GM13977 (cell line): Measurements from ENCODE around the gene ALK.

Source experiments
- DNase-seq: peaks from one replicate; pipeline ENCODE4 v3.0.0; 2012; ENCODE audit warnings: low spot score
- in situ Hi-C: fragments of 300-500 bp; cut with MboI; formaldehyde crosslinking; loops from one replicate; pipeline ENCODE4 v1.12.0; 2022; ENCODE audit warnings: low sequenced_read_pairs, low pct_unique_long_range_greater_than_20kb, mixed read lengths, inconsistent platforms; ENCODE audit not compliant: unreplicated experiment
- TF ChIP-seq, protein P1 (sequence below): IDR thresholded peaks from 2 replicates; pipeline ENCODE4 v1.5.1; 2012; ENCODE audit warnings: mild to moderate bottlenecking, control low read depth; ENCODE audit not compliant: insufficient read depth; ENCODE audit errors: extremely low read depth, missing control alignments

ALK gene

DNA sequence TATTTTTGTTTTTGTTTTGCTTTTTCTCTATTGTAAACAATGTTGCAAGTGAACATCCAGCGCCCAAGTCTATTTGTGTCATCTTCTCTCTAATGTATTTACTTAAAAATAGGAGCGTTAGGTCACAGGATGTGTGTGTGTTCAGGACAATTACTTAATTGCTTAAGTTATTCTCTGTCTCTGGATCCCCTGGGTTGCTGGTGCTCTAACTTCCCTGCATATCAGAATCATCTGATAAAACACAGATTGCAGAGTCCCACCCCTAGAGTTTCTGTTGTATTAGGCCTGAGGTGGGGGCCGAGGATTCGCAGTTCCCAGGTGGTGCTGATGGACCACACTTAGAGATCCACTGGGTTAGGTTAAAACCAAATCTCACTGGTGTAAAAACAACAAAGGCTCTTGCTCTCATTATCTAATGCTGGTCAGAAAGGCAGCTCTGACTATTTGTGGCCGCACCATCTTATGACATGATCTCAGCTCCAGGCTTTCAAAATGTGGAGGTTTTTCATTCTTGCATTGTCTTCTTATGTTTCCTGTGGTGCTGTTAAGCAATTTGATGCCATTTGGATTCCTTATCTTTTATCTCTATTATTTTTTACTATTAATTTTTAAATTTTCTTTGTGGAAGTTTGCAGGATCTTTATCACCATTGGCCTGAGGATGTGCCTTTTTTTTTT is 718.4 kb downstream of the ALK start:
- in situ Hi-C loops = no loop called here
- DNase-seq = no peak
- TF ChIP-seq, protein P1, sequence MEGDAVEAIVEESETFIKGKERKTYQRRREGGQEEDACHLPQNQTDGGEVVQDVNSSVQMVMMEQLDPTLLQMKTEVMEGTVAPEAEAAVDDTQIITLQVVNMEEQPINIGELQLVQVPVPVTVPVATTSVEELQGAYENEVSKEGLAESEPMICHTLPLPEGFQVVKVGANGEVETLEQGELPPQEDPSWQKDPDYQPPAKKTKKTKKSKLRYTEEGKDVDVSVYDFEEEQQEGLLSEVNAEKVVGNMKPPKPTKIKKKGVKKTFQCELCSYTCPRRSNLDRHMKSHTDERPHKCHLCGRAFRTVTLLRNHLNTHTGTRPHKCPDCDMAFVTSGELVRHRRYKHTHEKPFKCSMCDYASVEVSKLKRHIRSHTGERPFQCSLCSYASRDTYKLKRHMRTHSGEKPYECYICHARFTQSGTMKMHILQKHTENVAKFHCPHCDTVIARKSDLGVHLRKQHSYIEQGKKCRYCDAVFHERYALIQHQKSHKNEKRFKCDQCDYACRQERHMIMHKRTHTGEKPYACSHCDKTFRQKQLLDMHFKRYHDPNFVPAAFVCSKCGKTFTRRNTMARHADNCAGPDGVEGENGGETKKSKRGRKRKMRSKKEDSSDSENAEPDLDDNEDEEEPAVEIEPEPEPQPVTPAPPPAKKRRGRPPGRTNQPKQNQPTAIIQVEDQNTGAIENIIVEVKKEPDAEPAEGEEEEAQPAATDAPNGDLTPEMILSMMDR = no peak

DNA sequence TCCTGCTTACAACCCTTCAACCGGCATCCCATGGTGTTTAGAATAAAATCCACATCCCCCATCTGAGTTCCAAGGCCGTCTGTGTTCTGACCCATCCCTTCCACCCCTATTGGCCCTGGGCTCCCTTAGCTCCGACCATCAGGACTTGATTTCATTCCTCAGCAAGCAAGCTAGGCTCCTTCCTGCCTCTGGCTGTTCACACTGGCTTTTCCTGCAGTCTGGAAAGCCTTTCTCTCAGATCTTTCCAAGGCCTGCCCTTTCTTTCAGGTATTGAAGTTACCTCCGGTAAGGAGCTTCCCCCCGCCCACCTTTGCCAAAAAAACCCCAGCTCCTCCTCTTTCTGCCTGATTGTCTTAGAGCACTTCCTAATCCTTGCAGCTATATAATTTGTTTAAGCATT is 719.4 kb downstream of the ALK start:
- no peak for DNase-seq
- in situ Hi-C loops = no loop called here
- TF ChIP-seq, protein P1 = no peak

DNA sequence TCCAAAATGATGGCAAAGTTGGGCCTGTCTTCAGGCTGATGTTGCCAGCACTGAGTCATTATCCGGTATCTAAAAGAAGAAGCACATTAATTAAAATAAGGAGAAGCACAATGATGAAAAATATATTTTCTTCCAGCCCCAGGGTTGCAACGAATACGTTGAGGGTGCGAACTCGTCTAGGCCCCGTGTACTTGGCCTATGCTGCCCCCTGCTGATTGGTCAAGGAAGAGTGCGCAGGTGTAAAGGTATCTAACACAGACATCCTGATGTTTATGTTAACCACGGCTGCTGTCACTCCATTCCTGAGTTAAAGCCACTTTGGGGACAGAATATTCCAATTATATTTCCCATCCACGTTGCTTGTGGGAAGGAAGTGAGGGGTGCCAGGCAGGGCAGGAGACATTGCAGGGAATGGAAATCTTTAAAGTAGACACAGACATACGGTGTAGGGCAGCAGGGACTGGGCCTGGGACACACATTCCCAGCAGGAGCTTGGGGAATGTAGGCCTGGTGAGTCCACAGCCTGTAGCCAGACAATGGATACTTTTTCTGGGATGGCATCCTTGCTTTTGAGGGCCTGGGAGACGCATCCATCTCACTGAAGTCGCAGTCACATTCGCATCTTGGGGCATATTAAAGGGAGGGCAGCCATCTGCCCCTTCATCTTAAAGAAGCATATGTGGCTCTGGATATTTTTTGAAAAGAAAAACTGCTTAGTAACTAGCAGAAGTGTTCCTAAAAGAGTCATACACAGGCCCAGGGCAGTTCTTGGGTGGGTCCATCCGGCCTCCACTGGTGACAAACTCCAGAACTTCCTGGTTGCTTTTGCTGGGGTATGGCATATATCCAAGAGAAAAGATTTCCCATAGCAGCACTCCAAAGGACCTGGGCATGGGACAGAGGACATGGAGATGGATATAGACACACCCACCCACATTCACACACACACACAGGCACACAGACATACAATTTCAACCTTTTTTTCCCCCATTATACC is 724.3 kb downstream of the ALK start:
- TF ChIP-seq, protein P1 = peak; percentile 78
- in situ Hi-C loops = loop anchor here (5.0 kb wide), 1 partner anchor 235 kb away; no protein-coding TSS in a partner anchor
- peak; percentile 73 for DNase-seq

DNA sequence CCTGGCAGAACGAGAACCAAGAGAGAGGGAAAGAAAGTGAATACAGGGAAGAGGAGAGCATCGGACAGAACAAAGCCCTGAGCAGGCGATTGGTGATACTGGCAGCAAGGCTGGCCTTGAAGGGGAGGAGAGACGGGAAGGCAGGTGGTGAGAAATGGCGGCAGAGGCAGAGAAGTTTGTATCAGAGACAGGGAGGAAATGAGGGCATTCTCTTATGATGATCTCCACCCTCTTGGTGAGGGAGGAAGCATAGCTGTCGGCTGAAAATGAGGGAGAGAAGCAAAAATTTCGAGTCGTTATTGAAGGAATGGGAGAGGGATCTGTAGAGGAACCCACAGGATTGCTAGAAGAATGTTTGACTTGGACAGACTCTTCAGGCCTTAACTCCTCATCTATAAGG is 725.6 kb downstream of the ALK start:
- in situ Hi-C loops = loop anchor here (5.0 kb wide), 1 partner anchor 233 kb away; no protein-coding TSS in a partner anchor
- no peak for DNase-seq
- TF ChIP-seq, protein P1 = no peak

DNA sequence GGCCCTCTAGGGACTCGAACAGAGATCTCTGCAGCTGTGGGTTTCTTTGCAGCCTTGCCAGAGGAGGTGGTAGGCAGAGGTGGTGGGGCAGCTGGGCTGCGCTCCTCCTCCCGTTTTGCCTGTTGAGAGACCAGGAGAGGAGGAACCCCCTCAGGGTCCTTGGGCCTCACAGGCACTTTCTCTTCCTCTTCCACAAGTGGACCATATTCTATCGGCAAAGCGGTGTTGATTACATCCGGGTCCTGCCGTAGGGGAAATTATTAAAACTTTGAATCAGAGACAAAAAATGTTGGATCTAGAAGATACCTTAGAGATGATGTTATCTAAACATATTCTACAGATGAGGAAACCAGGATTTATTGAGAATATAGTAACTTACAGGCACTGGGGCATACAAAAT is 727.7 kb downstream of the ALK start:
- DNase-seq = no peak
- TF ChIP-seq, protein P1 = no peak
- in situ Hi-C loops = no loop called here

DNA sequence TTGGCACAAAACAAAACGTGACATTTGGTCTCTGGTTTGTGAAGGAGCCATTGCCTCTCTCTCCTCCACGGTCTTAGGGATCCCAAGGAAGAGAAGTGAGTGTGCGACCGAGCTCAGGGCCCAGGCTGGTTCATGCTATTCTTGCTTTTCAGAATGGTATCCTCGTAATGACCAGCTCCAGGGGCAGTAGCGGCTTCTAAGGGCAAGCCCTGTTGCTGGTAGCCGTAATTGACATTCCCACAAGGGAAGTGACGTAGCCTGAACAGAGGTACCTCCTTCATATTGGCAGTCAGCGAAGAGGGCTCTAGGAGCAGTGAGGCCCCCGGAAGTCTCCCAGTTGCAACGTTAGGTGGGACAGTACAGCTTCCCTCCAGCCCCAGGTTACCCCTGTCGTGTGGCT is 728.3 kb downstream of the ALK start:
- DNase-seq = no peak
- in situ Hi-C loops = no loop called here
- TF ChIP-seq, protein P1 = no peak
